ENCODE measurements around the gene ZNF23.
"Not testable (repeated sequence)": the region's sequence is repeated elsewhere in the genome, so short reads cannot be mapped to it uniquely, and the experiment has no call there.

The ZNF23 gene

GRCh38 chr16:71461686-71462648 is at the start of gene ZNF23:
Gene ZNF23, minus strand, starts transcription at chr16:71462247. Its CDS starts 5,451 bp downstream, at chr16:71456796.
- DNase-seq, result peak; percentile 75

DNA sequence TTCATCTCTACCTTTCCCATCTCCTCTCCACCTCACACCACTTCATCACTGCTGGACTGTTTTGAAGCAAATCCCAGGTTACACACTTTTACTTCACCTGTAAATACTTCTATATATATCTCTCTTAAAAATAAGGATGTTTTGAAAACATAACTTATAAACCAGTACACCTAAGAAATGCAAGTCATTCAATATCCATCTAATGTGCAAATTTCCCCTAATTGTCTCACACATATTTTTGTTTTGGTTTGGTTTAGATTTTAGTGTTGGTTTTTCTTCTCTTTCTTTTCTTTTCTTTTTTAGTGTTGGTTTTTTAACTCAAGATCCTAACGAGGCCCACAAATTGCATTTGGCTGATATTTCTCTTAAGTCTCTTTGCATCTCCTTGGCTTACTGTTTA is 45.0 kb upstream of the ZNF23 start:
- DNase-seq, result no peak

- no peak for DNase-seq
Observed at GRCh38 chr16:71504901-71505300, 42.9 kb upstream of the ZNF23 start.

DNA sequence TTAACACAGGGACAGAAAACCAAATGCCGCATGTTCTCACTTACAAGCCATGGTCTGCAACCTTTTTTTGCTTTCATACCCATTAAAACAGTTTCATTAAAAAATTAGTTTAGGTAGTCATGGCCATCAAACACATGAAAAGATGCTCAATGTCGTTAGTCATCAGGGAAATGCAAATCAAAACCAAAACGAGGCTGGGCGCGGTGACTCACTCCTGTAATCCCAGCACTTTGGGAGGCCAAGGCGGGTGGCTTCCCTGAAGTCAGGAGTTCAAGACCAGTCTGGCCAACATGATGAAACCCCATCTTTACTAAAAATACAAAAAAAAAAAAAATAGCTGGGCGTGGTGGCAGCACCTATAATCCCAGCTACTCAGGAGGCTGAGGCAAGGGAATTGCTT is 42.0 kb upstream of the ZNF23 start:
- not testable (repeated sequence) for DNase-seq

DNA sequence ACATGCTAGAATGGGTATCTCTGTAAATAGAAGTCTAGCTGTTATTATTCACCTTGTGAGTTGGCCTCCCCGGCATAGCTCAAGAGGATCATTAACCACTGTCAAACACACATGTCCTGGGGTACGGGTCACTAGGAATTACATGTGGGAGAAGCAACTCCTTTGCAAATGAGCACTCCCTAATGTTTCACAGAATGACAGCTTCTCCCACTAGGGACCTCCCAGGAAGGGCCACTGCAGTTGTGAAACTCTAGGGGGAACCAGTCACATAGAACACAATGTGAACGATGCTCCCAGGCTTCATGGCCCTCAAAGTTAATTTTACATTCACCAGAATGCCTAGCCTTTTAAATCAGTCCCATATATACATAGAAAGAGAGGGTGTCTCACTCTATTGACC is 39.5 kb upstream of the ZNF23 start:
- DNase-seq, result no peak

GRCh38 chr16:71500964-71501363 is 38.9 kb upstream of the ZNF23 start:
- DNase-seq, result no peak

GRCh38 chr16:71499775-71500364 is 37.8 kb upstream of the ZNF23 start:
- DNase-seq, result peak; percentile 77

DNA sequence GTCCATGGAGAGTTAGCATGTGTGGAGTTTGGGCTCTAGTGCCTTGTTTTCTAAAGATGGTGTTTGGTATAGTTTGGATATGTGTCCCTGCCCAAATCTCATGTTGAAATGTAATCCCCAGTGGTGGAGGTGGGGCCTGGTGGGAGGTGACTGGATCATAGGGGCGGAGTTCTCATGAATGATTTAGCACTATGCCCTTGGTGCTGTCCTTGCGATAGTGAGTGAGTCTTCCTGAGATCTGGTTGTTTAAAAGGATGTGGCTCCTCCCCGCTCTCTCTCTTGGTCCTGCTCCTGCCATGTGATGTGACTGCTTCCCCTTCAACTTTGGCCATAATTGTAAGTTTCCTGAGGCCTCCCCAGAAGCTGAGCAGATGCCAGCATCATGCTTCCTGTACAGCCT is 36.0 kb upstream of the ZNF23 start:
- no peak for DNase-seq

DNA sequence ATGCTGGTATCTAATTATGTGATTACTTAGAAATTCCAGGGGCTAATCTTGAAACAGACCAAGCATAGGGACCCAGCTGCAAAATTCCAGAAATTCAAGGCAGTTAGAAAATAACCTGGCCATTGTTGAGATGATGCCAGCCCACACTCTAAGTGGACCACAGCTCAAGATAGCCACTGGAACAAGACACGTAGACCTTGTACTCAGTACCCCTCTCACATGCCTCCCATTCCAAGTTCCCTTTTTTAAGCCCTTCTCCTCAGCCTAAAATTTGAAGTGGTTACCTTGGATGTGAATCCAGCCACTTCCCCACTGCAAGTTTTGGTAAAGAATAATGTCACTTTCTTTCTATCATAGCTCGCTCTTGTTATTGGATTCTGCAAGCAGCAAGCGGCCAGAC is 31.2 kb upstream of the ZNF23 start:
- DNase-seq, result no peak

- no peak for DNase-seq
Observed at GRCh38 chr16:71492786-71493185, 30.7 kb upstream of the ZNF23 start.

GRCh38 chr16:71491054-71491453 is 29.0 kb upstream of the ZNF23 start:
- DNase-seq, result no peak

- no peak for DNase-seq
Observed at GRCh38 chr16:71490361-71490760, 28.3 kb upstream of the ZNF23 start.

GRCh38 chr16:71489122-71489521 is 27.1 kb upstream of the ZNF23 start, which contains the start of gene ZNF19:
Gene ZNF19, minus strand, starts transcription at chr16:71489324. Its CDS starts 7,210 bp downstream, at chr16:71482114.
- DNase-seq, result no peak

DNA sequence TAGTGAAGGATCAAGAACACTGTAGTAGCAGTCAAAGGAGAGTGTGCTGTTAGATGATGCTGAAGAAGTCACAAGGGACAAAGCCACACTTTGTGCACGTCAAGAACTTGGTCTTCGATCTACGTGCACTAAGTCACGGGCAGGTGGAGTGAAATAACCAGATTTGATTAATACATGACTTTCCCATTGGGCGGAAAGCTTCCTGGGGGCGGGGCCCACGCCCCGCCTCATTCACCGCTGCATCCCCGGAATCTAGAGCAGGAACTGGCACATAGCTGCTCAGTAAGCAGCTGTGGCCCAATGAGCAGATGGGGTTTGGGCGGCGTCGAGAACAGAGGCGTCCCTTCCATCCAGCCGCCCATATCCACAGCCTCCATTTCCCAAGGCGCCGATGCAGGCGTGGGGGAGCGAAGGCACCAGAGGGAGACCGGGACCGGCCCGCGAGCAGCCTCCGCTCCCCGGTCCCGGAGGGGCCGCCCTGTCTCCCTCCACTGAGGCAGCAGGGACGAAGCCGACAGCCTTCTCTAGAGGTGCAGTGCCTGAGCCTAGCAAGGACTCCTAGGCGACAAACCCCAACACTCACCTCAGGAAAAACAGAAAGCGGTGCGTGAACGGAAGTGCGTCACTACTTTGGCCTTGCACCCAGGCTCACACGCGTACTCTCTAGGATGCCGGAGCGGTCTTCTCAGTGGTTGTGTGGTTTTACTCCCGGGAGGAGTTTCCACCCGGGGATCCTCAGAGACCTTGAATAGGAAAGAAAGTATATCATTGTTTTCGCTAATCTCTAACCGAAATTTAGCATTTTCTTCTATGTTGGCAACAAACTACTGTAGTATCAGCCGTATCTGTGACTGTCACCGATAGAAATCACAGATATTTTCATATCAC is 22.2 kb upstream of the ZNF23 start:
- peak; percentile 96 for DNase-seq

GRCh38 chr16:71482569-71482968 is 20.5 kb upstream of the ZNF23 start:
- DNase-seq, result no peak

DNA sequence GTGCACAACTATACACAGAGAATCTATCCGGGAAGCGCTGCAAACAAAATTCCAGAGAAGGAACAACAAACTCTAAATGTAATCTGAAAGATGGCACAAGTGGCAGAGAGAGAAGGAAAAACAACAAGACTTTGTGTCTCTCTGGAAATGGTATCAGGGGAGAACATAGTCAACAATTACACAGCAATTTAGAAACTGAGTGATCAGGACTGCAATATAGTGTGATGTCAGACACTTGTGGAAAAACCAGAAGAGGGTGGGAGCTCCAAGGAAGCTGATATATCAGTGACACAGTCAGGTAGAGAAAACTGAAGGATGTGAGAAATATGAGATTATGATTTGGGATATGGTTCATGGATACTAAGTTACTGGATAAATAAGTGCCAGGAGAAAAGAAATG is 18.9 kb upstream of the ZNF23 start:
- DNase-seq, result no peak

- DNase-seq, result peak; percentile 24
Observed at GRCh38 chr16:71479420-71479819, 17.4 kb upstream of the ZNF23 start.

DNA sequence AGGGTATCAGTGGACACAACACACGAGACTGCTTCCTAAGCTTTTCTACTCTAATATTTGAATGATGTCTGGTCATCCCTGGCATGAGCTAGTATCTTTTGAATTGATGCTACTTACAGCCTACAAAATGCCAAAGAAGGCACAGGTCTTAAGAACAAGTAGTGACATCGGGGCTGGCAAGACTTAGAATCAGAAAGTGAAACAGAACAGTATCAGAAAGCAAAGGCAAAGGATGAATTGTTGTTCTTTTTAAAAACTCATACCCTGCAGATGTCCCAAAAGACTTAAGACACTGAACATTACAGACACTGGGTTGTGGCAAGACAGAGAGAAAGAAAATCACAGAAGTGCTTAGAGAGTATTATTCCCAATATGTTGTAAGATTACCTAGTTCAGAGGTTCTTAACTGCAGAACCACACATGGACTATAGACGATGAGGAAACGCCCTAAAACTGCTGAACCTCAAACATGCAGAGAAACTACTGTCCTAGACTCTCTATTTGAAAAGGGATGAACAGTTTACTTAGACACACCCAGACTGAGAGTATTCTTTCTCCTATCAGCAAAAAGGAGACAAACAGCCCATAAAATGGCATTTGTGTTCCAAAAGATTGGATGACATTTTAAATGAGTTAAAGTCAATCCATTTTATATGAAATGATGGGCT is 14.5 kb upstream of the ZNF23 start:
- DNase-seq, result no peak

- DNase-seq, result no peak
Observed at GRCh38 chr16:71474864-71475263, 12.8 kb upstream of the ZNF23 start.

GRCh38 chr16:71473891-71474290 is 11.8 kb upstream of the ZNF23 start:
- no peak for DNase-seq

DNA sequence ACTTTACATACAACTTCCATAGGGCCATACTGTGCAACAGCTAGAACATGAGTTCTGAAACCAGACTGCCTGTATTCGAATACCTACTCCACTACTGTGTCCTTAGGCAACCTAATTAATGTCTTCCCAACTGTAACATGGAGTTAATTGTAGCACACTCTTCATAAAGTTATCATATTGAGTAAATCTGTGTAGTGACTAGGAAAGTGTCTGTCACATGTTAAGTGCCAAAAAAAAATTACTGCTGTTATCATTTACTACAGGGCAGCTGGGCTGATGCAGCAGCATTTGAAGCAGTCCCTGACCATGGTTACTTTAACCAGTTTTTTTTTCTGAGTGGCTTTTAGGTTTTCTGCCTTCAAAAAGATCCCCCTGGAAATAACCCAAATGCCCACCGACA is 10.9 kb upstream of the ZNF23 start:
- no peak for DNase-seq

DNA sequence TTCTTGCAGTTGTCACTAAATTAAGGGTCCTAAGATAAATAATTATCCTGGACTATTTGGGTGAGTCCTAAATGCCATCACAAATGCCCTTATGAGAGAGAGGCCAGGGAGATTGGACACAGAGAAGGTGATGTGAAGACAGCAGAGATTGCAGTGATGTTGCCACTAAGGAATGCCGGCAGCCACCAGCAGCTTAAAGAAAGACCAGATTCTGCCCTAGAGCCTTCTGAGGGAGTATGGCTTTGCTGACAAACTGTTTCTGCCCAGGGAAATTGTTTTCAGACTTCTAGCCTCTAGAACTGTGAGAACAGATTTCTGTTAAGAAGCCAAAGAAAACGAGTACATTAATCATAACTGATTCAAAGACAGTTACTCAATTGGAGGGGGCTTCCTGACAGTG is 10.0 kb upstream of the ZNF23 start:
- DNase-seq, result no peak

GRCh38 chr16:71467810-71468209 is 5.8 kb upstream of the ZNF23 start:
- no peak for DNase-seq

Measured in NCI-H2171 treated with DMSO at 0.1 percent for 48 hours (cell line).